Dermis lymphatic vessel endothelial cell (primary cell): ENCODE results near the gene RIMS1. TPM values are rescaled to one million over a fixed set of nuclear protein-coding genes. Genes with fewer than 3 reads are reported as not detected.

Source experiments
- total RNA-seq: library from RNA; depleted of rRNA; stranded (reverse); fragments of >200 nt; gene quantifications from 2 replicates; pipeline ENCODE4 v1.2.1, GENCODE V29; 2014

RIMS1 gene
- total RNA-seq = 29.5 and 34.7 TPM in 2 replicates

GRCh38 chr6:71886184-71887005 lies at the start of gene RIMS1:
Gene RIMS1, plus strand, starts transcription at chr6:71886550. Its CDS starts 474 bp downstream, at chr6:71887024.

